AG04449 (cell line): ENCODE data around the gene AACS.

Source experiments
- CTCF ChIA-PET: fragments of 350-600 bp; formaldehyde crosslinking; extraction: SDS; loops from one replicate; lab custom pipeline; 2021; ENCODE audit warnings: antibody characterized with exemption; lab: Yijun Ruan, JAX
- POLR2A ChIA-PET: fragments of 400-600, 350-600 bp; formaldehyde crosslinking; extraction: SDS; loops from one replicate; lab custom pipeline; 2020; ENCODE audit warnings: antibody characterized with exemption, inconsistent platforms; lab: Yijun Ruan, JAX
- DNase-seq: peaks from one replicate; pipeline ENCODE4 v3.0.0-alpha.2; 2010; ENCODE audit warnings: low read depth, low spot score
- H3K4me3 ChIP-seq: 2 replicates; pipeline ENCODE4 v1.5.1; 2011; ENCODE audit warnings: low read depth, mild to moderate bottlenecking, control low read depth, low read length
- CTCF ChIP-seq: IDR thresholded peaks from one replicate; pipeline ENCODE4 v1.5.1; 2011; ENCODE audit warnings: mild to moderate bottlenecking, moderate library complexity, low read length, control low read depth, inconsistent platforms; ENCODE audit not compliant: insufficient read depth; ENCODE audit errors: missing control alignments

AACS gene

GRCh38 chr12:125167658-125168057 lies 102.4 kb downstream of the AACS start:
- no peak for TF ChIP-seq CTCF
- POLR2A ChIA-PET: no interaction called here
- no peak for DNase-seq
- no peak overlapping the region for H3K4me3 ChIP-seq
- CTCF ChIA-PET: interaction anchor here (0.9 to 1.4 kb wide), 3 partner anchors 15 to 34 kb away, joined by 3 to 4 read pairs (median 4); no protein-coding TSS in a partner anchor

GRCh38 chr12:125169451-125169850 lies 104.2 kb downstream of the AACS start:
- no peak for DNase-seq
- ChIA-PET POLR2A (no interaction called here), CTCF (interaction anchor here (1.0 kb wide), 1 partner anchor 14 kb away, joined by 3 read pairs; no protein-coding TSS in a partner anchor)
- no peak for TF ChIP-seq CTCF
- H3K4me3 ChIP-seq: no peak overlapping the region

- no peak for TF ChIP-seq CTCF
- no peak for DNase-seq
- H3K4me3 ChIP-seq: no peak overlapping the region
- ChIA-PET CTCF (no interaction called here), POLR2A (no interaction called here)
Measured at GRCh38 chr12:125169870-125170269, 104.6 kb downstream of the AACS start.

- DNase-seq: no peak
- POLR2A ChIA-PET: no interaction called here
- H3K4me3 ChIP-seq: no peak overlapping the region
- CTCF ChIA-PET: interaction anchor here (1.4 kb wide), 1 partner anchor 12 kb away, joined by 6 read pairs; no protein-coding TSS in a partner anchor
- TF ChIP-seq CTCF: no peak
Measured at GRCh38 chr12:125171267-125171666, 106.0 kb downstream of the AACS start.

- CTCF ChIA-PET: no interaction called here
Measured at GRCh38 chr12:125172231-125172850, 107.1 kb downstream of the AACS start.

GRCh38 chr12:125175576-125175975 lies 110.3 kb downstream of the AACS start:
- no peak for DNase-seq
- ChIA-PET POLR2A (no interaction called here), CTCF (no interaction called here)
- no peak overlapping the region for H3K4me3 ChIP-seq
- no peak for TF ChIP-seq CTCF

More at GRCh38 chr12:125172231-125172850, 107.1 kb downstream of the AACS start:
- no peak for TF ChIP-seq CTCF
- DNase-seq: no peak
- H3K4me3 ChIP-seq: no peak overlapping the region
- POLR2A ChIA-PET: no interaction called here
